Liver (tissue), 9 donors: Measurements from ENCODE around the gene TMEM220. TPM values are rescaled to one million over a fixed set of nuclear protein-coding genes. Genes with fewer than 3 reads are reported as not detected.

Source experiments
- DNase-seq: peaks from one replicate; pipeline ENCODE4 v3.0.0-alpha.2; 2017; ENCODE audit warnings: low spot score
- H3K27ac ChIP-seq, 2 donors: one replicate each; pipeline ENCODE4 v1.7.0; 2013; ENCODE audit warnings: inconsistent platforms in 2 of 2, low read length in 2 of 2, control low read depth in 1 of 2, low read depth in 1 of 2, mild to moderate bottlenecking in 1 of 2
- H3K27me3 ChIP-seq, 4 donors: one replicate each; pipeline versions ENCODE4 v1.6.1 to v1.7.0; 2013; ENCODE audit warnings: low read length in 3 of 4, inconsistent platforms in 1 of 4, mild to moderate bottlenecking in 1 of 4, moderate library complexity in 1 of 4; ENCODE audit not compliant: control insufficient read depth in 4 of 4, insufficient read depth in 4 of 4
- H3K36me3 ChIP-seq, 4 donors: one replicate each; pipeline versions ENCODE4 v1.6.1 to v1.7.0; 2013; ENCODE audit warnings: low read length in 3 of 4, mild to moderate bottlenecking in 3 of 4, low read depth in 1 of 4, moderate library complexity in 1 of 4; ENCODE audit not compliant: control insufficient read depth in 4 of 4, insufficient read depth in 3 of 4
- H3K4me1 ChIP-seq, 4 donors: one replicate each; pipeline versions ENCODE4 v1.6.1 to v1.7.0; 2013; ENCODE audit warnings: low read length in 3 of 4, mild to moderate bottlenecking in 3 of 4, moderate library complexity in 1 of 4; ENCODE audit not compliant: control insufficient read depth in 4 of 4, insufficient read depth in 4 of 4
- H3K4me3 ChIP-seq, 3 donors: one replicate each; pipeline versions ENCODE4 v1.6.1 to v1.7.0; 2013; ENCODE audit warnings: low read length in 3 of 3, control low read depth in 1 of 3, low read depth in 1 of 3, mild to moderate bottlenecking in 1 of 3
- H3K9ac ChIP-seq, 2 donors: one replicate each; pipeline ENCODE4 v1.7.0; 2013; ENCODE audit warnings: low read length in 2 of 2, mild to moderate bottlenecking in 2 of 2, moderate library complexity in 2 of 2, control low read depth in 1 of 2, low read depth in 1 of 2
- H3K9me3 ChIP-seq, 4 donors: one replicate each; pipeline versions ENCODE4 v1.6.1 to v1.7.0; 2013; ENCODE audit warnings: low read length in 3 of 4; ENCODE audit not compliant: control insufficient read depth in 4 of 4
- EGR1 ChIP-seq, 2 donors: IDR thresholded peaks; 2 replicates each; pipeline ENCODE4 v1.6.1; 2016 to 2018; ENCODE audit warnings: antibody characterized with exemption in 2 of 2, low read depth in 2 of 2
- FOXA1 ChIP-seq: IDR thresholded peaks from 2 replicates; pipeline ENCODE4 v1.6.1; 2016; ENCODE audit warnings: antibody characterized with exemption
- FOXA2 ChIP-seq: IDR thresholded peaks from 2 replicates; pipeline ENCODE4 v1.6.1; 2016; ENCODE audit warnings: antibody characterized with exemption
- GABPA ChIP-seq, 2 donors: IDR thresholded peaks in 1 of 2; conservative IDR thresholded peaks in 1 of 2; 2 replicates each; pipeline ENCODE4 v1.6.1; 2016; ENCODE audit warnings: antibody characterized with exemption in 2 of 2, mild to moderate bottlenecking in 1 of 2, moderate library complexity in 1 of 2
- HNF4A ChIP-seq, 2 donors: conservative IDR thresholded peaks; 2 replicates each; pipeline ENCODE4 v1.6.1; 2016; ENCODE audit warnings: antibody characterized with exemption in 2 of 2, mild to moderate bottlenecking in 2 of 2
- HNF4G ChIP-seq: IDR thresholded peaks from 2 replicates; pipeline ENCODE4 v1.6.1; 2016; ENCODE audit warnings: antibody characterized with exemption
- JUND ChIP-seq, 2 donors: IDR thresholded peaks; 2 replicates each; pipeline ENCODE4 v1.6.1; 2016; ENCODE audit warnings: antibody characterized with exemption in 2 of 2
- NR2F2 ChIP-seq: IDR thresholded peaks from 2 replicates; pipeline ENCODE4 v1.6.1; 2016; ENCODE audit warnings: antibody characterized with exemption
- RAD21 ChIP-seq, 2 donors: IDR thresholded peaks; 2 replicates each; pipeline ENCODE4 v1.6.1; 2016; ENCODE audit warnings: antibody characterized with exemption in 2 of 2, mild to moderate bottlenecking in 2 of 2
- RXRA ChIP-seq, 2 donors: IDR thresholded peaks; 2 replicates each; pipeline ENCODE4 v1.6.1; 2017 to 2018; ENCODE audit warnings: antibody characterized with exemption in 2 of 2, mild to moderate bottlenecking in 1 of 2
- SP1 ChIP-seq: IDR thresholded peaks from 2 replicates; pipeline ENCODE4 v1.6.1; 2018; ENCODE audit warnings: antibody characterized with exemption, mild to moderate bottlenecking
- TAF1 ChIP-seq: conservative IDR thresholded peaks from 2 replicates; pipeline ENCODE4 v1.6.1; 2016; ENCODE audit warnings: antibody characterized with exemption, mild to moderate bottlenecking
- YY1 ChIP-seq: IDR thresholded peaks from 2 replicates; pipeline ENCODE4 v1.6.1; 2016; ENCODE audit warnings: antibody characterized with exemption, mild to moderate bottlenecking
- WGBS: extraction: QIAGEN DNeasy Blood & Tissue Kit; methylation state at CpG from one replicate; pipeline ENCODE4 v1.1.7; 2013; 5-methylcytosine and 5-hydroxymethylcytosine counted together
- polyA plus RNA-seq, 2 donors: library from polyadenylated mRNA; stranded (reverse) in 1 of 2; unstranded in 1 of 2; fragments of 200-250 nt in 1 of 2; fragments of >200 nt in 1 of 2; fragmentation: Nextera tagmentation in 1 of 2; extraction: Ambion mirVana in 1 of 2; gene quantifications; one replicate each; pipeline versions ENCODE4 v1.2.1 to v1.2.3, GENCODE V29; 2013 to 2015
- total RNA-seq, 2 donors: library from RNA; depleted of rRNA; stranded (reverse); fragments of >200 nt; gene quantifications; one replicate each; pipeline ENCODE4 v1.2.3, GENCODE V29; 2014
- TF ChIP-seq, protein P1 (sequence below): IDR thresholded peaks from 2 replicates; pipeline ENCODE4 v1.6.1; 2016; ENCODE audit warnings: antibody characterized with exemption
- TF ChIP-seq, protein P2 (sequence below): IDR thresholded peaks from 2 replicates; pipeline ENCODE4 v1.6.1; 2016; ENCODE audit warnings: antibody characterized with exemption, mild to moderate bottlenecking
- TF ChIP-seq, protein P3 (sequence below): IDR thresholded peaks from 2 replicates; pipeline ENCODE4 v1.6.1; 2016; ENCODE audit warnings: antibody characterized with exemption
- TF ChIP-seq, protein P4 (sequence below): IDR thresholded peaks from 2 replicates; pipeline ENCODE4 v1.6.1; 2016; ENCODE audit warnings: antibody characterized with exemption
- TF ChIP-seq, protein P5 (sequence below): fragments of 150-350 bp; IDR thresholded peaks from 2 replicates; pipeline ENCODE4 v1.5.1; 2017; ENCODE audit warnings: improper control_type of control experiment, low read depth, low read length; ENCODE audit not compliant: missing input control
- donor health status: healthy.
- donor health status: healthy.
- donor health status: healthy.
- donor health status: healthy.
- donor health status: healthy.

TMEM220 gene
- total and polyA plus RNA-seq, 4 donors = 19.6 to 126 (median 28.8) TPM

DNA sequence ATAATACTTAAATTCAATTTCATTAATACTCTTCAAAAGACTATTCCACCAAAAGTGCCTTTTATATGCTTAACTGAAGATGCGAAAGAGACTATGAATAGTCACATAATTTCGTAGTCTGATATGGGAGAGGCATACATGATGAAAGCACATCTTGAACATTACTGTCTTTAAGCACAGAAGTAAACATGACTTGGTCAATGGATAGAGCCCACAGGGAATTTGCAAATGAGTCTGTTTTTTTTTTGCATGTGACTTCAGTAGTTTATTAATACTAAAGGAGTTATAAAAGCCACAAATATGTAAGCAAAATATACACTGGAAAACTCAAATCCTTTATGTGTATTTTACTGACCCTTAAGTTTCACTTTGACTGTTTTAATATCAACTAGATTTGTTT, 16.5 kb downstream of the TMEM220 start:
- Histone ChIP-seq H3K36me3 (peaks cover 6 to 40% (median 33%) of the 10 kb centered on the region in 4 donors), H3K4me1 (peaks cover 0 to 8% (median 5%) of the 10 kb centered on the region in 4 donors), H3K9ac (no peak overlapping the region), H3K27me3 (no peaks in the 10 kb centered on the region), H3K27ac (no peak overlapping the region), H3K4me3 (no peak overlapping the region), H3K9me3 (no peaks in the 10 kb centered on the region)
- 97% methylated on average over 2 of the region's 2 CpGs for WGBS
- DNase-seq = no peak
- TF ChIP-seq EGR1 (IDR thresholded peaks at IDR 0.05; ENCODE audit: low read depth in 2 of 2) (no peak), RAD21 (IDR thresholded peaks at IDR 0.05) (no peak), FOXA2 (no peak), HNF4G (no peak), NR2F2 (no peak), YY1 (no peak), HNF4A (conservative IDR thresholded peaks at IDR 0.05) (no peak), GABPA (IDR thresholded peaks at IDR 0.05 in 1 of 2, conservative IDR thresholded peaks at IDR 0.05 in 1 of 2) (no peak), SP1 (no peak), FOXA1 (no peak), TAF1 (no peak), RXRA (IDR thresholded peaks at IDR 0.05) (no peak), JUND (IDR thresholded peaks at IDR 0.05) (no peak)
- TF ChIP-seq, protein P1, sequence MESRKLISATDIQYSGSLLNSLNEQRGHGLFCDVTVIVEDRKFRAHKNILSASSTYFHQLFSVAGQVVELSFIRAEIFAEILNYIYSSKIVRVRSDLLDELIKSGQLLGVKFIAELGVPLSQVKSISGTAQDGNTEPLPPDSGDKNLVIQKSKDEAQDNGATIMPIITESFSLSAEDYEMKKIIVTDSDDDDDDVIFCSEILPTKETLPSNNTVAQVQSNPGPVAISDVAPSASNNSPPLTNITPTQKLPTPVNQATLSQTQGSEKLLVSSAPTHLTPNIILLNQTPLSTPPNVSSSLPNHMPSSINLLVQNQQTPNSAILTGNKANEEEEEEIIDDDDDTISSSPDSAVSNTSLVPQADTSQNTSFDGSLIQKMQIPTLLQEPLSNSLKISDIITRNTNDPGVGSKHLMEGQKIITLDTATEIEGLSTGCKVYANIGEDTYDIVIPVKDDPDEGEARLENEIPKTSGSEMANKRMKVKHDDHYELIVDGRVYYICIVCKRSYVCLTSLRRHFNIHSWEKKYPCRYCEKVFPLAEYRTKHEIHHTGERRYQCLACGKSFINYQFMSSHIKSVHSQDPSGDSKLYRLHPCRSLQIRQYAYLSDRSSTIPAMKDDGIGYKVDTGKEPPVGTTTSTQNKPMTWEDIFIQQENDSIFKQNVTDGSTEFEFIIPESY = no peak
- TF ChIP-seq, protein P2, sequence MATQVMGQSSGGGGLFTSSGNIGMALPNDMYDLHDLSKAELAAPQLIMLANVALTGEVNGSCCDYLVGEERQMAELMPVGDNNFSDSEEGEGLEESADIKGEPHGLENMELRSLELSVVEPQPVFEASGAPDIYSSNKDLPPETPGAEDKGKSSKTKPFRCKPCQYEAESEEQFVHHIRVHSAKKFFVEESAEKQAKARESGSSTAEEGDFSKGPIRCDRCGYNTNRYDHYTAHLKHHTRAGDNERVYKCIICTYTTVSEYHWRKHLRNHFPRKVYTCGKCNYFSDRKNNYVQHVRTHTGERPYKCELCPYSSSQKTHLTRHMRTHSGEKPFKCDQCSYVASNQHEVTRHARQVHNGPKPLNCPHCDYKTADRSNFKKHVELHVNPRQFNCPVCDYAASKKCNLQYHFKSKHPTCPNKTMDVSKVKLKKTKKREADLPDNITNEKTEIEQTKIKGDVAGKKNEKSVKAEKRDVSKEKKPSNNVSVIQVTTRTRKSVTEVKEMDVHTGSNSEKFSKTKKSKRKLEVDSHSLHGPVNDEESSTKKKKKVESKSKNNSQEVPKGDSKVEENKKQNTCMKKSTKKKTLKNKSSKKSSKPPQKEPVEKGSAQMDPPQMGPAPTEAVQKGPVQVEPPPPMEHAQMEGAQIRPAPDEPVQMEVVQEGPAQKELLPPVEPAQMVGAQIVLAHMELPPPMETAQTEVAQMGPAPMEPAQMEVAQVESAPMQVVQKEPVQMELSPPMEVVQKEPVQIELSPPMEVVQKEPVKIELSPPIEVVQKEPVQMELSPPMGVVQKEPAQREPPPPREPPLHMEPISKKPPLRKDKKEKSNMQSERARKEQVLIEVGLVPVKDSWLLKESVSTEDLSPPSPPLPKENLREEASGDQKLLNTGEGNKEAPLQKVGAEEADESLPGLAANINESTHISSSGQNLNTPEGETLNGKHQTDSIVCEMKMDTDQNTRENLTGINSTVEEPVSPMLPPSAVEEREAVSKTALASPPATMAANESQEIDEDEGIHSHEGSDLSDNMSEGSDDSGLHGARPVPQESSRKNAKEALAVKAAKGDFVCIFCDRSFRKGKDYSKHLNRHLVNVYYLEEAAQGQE = no peak
- TF ChIP-seq, protein P3, sequence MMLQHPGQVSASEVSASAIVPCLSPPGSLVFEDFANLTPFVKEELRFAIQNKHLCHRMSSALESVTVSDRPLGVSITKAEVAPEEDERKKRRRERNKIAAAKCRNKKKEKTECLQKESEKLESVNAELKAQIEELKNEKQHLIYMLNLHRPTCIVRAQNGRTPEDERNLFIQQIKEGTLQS = no peak
- TF ChIP-seq, protein P4, sequence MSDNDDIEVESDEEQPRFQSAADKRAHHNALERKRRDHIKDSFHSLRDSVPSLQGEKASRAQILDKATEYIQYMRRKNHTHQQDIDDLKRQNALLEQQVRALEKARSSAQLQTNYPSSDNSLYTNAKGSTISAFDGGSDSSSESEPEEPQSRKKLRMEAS = no peak
- TF ChIP-seq, protein P5, sequence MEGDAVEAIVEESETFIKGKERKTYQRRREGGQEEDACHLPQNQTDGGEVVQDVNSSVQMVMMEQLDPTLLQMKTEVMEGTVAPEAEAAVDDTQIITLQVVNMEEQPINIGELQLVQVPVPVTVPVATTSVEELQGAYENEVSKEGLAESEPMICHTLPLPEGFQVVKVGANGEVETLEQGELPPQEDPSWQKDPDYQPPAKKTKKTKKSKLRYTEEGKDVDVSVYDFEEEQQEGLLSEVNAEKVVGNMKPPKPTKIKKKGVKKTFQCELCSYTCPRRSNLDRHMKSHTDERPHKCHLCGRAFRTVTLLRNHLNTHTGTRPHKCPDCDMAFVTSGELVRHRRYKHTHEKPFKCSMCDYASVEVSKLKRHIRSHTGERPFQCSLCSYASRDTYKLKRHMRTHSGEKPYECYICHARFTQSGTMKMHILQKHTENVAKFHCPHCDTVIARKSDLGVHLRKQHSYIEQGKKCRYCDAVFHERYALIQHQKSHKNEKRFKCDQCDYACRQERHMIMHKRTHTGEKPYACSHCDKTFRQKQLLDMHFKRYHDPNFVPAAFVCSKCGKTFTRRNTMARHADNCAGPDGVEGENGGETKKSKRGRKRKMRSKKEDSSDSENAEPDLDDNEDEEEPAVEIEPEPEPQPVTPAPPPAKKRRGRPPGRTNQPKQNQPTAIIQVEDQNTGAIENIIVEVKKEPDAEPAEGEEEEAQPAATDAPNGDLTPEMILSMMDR = no peak
